GM13976 (cell line): ENCODE measurements around the gene TPCN2.
"Not testable (repeated sequence)": the region's sequence is repeated elsewhere in the genome, so short reads cannot be mapped to it uniquely, and the experiment has no call there.

Experiments
- DNase-seq: peaks from one replicate; pipeline ENCODE4 v3.0.0; 2012; ENCODE audit warnings: low spot score
- CTCF ChIP-seq: IDR thresholded peaks from 2 replicates; pipeline ENCODE4 v1.5.1; 2012; ENCODE audit warnings: borderline replicate concordance, mild to moderate bottlenecking; ENCODE audit not compliant: insufficient read depth; ENCODE audit errors: extremely low read depth, missing control alignments, control extremely low read depth
- in situ Hi-C: fragments of 300-500 bp; cut with MboI; formaldehyde crosslinking; loops from one replicate; pipeline ENCODE4 v1.12.0; 2022; ENCODE audit warnings: low sequenced_read_pairs, mixed read lengths, inconsistent platforms; ENCODE audit not compliant: unreplicated experiment

Gene TPCN2

GRCh38 chr11:69048694-69049489, at the start of gene TPCN2:
Gene TPCN2, plus strand, starts transcription at chr11:69048932. Its CDS starts 66 bp downstream, at chr11:69048998.
- DNase-seq, result peak; percentile 99
- TF ChIP-seq CTCF, result no peak
- in situ Hi-C loops, result no loop called here

- TF ChIP-seq CTCF, result no peak
- in situ Hi-C loops, result no loop called here
- no peak for DNase-seq
Measured at GRCh38 chr11:68999093-68999747, 49.5 kb upstream of the TPCN2 start.

GRCh38 chr11:68999748-69000355, 48.9 kb upstream of the TPCN2 start:
- in situ Hi-C loops, DNase-seq: not testable (repeated sequence)

- TF ChIP-seq CTCF, result no peak
- in situ Hi-C loops, result no loop called here
- DNase-seq, result no peak
Measured at GRCh38 chr11:69000391-69000790, 48.3 kb upstream of the TPCN2 start.

- in situ Hi-C loops, result no loop called here
- no peak for TF ChIP-seq CTCF
- DNase-seq, result no peak
Measured at GRCh38 chr11:69000831-69001242, 47.9 kb upstream of the TPCN2 start.

- in situ Hi-C loops, result no loop called here
- TF ChIP-seq CTCF, result no peak
- no peak for DNase-seq
Measured at GRCh38 chr11:69001243-69002081, 47.3 kb upstream of the TPCN2 start.
